Chondrocyte (in vitro differentiated cells): ENCODE data around the gene ACBD6. TPM values are rescaled to one million over a fixed set of nuclear protein-coding genes. Genes with fewer than 3 reads are reported as not detected.

Experiments
- DNase-seq: peaks from one replicate; pipeline ENCODE4 v3.0.0; 2021; ENCODE audit warnings: mixed read lengths, low spot score
- H3K27ac Mint-ChIP-seq: one replicate; pipeline ENCODE4 v1.8.0; 2021; ENCODE audit warnings: mild to moderate bottlenecking, moderate library complexity, mixed read lengths; ENCODE audit not compliant: unreplicated experiment
- H3K27me3 Mint-ChIP-seq: 2 replicates; pipeline ENCODE4 v1.8.0; 2021; ENCODE audit warnings: low read depth, mixed read lengths
- H3K36me3 Mint-ChIP-seq: 2 replicates; pipeline ENCODE4 v1.8.0; 2021; ENCODE audit warnings: low read depth, mixed read lengths
- H3K4me1 Mint-ChIP-seq: 2 replicates; pipeline ENCODE4 v1.8.0; 2021; ENCODE audit warnings: low read depth, mild to moderate bottlenecking, mixed read lengths
- H3K4me3 Mint-ChIP-seq: one replicate; pipeline ENCODE4 v1.8.0; 2021; ENCODE audit warnings: mild to moderate bottlenecking, moderate library complexity, mixed read lengths; ENCODE audit not compliant: unreplicated experiment
- H3K9me3 Mint-ChIP-seq: 2 replicates; pipeline ENCODE4 v1.8.0; 2021; ENCODE audit warnings: low read depth, mixed read lengths
- total RNA-seq: library from RNA; stranded (reverse); gene quantifications from 3 replicates; pipeline ENCODE4 v1.2.1, GENCODE V29; 2021
- TF ChIP-seq, protein P1 (sequence below): fragments of 200-600 bp; sonication (generic); IDR thresholded peaks from 2 replicates; pipeline ENCODE4 v1.5.0; 2021; ENCODE audit warnings: antibody characterized with exemption, mild to moderate bottlenecking, moderate library complexity

The ACBD6 gene
- total RNA-seq, 1 donor from 2014 or later: 43.4 TPM

GRCh38 chr1:180524915-180525714, 22.7 kb upstream of the ACBD6 start:
- H3K27ac Mint-ChIP-seq: no peak overlapping the region
- TF ChIP-seq, protein P1, sequence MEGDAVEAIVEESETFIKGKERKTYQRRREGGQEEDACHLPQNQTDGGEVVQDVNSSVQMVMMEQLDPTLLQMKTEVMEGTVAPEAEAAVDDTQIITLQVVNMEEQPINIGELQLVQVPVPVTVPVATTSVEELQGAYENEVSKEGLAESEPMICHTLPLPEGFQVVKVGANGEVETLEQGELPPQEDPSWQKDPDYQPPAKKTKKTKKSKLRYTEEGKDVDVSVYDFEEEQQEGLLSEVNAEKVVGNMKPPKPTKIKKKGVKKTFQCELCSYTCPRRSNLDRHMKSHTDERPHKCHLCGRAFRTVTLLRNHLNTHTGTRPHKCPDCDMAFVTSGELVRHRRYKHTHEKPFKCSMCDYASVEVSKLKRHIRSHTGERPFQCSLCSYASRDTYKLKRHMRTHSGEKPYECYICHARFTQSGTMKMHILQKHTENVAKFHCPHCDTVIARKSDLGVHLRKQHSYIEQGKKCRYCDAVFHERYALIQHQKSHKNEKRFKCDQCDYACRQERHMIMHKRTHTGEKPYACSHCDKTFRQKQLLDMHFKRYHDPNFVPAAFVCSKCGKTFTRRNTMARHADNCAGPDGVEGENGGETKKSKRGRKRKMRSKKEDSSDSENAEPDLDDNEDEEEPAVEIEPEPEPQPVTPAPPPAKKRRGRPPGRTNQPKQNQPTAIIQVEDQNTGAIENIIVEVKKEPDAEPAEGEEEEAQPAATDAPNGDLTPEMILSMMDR: no peak
- no peak for DNase-seq
- H3K9me3 Mint-ChIP-seq: no peaks in the 10 kb centered on the region
- no peaks in the 10 kb centered on the region for H3K36me3 Mint-ChIP-seq
- no peaks in the 10 kb centered on the region for H3K27me3 Mint-ChIP-seq
- H3K4me1 Mint-ChIP-seq: peaks cover 46% of the 10 kb centered on the region
- no peak overlapping the region for H3K4me3 Mint-ChIP-seq

GRCh38 chr1:180524160-180524914, 22.0 kb upstream of the ACBD6 start:
- H3K4me1 Mint-ChIP-seq: peaks cover 44% of the 10 kb centered on the region
- TF ChIP-seq, protein P1: no peak
- H3K27me3 Mint-ChIP-seq: no peaks in the 10 kb centered on the region
- no peak for DNase-seq
- H3K9me3 Mint-ChIP-seq: no peaks in the 10 kb centered on the region
- no peak overlapping the region for H3K4me3 Mint-ChIP-seq
- no peak overlapping the region for H3K27ac Mint-ChIP-seq
- H3K36me3 Mint-ChIP-seq: no peaks in the 10 kb centered on the region

GRCh38 chr1:180522213-180522515, 19.8 kb upstream of the ACBD6 start:
- TF ChIP-seq, protein P1: no peak
- Mint-ChIP-seq H3K27ac (no peak overlapping the region), H3K27me3 (no peaks in the 10 kb centered on the region), H3K4me1 (peaks cover 26% of the 10 kb centered on the region), H3K4me3 (no peak overlapping the region), H3K9me3 (no peaks in the 10 kb centered on the region), H3K36me3 (no peaks in the 10 kb centered on the region)
- DNase-seq: no peak

GRCh38 chr1:180521474-180522212, 19.3 kb upstream of the ACBD6 start:
- Mint-ChIP-seq H3K36me3 (no peaks in the 10 kb centered on the region), H3K27ac (no peak overlapping the region), H3K4me1 (peaks cover 24% of the 10 kb centered on the region), H3K4me3 (no peak overlapping the region), H3K27me3 (no peaks in the 10 kb centered on the region), H3K9me3 (no peaks in the 10 kb centered on the region)
- TF ChIP-seq, protein P1: no peak
- DNase-seq: no peak

GRCh38 chr1:180519846-180520245, 17.5 kb upstream of the ACBD6 start:
- Mint-ChIP-seq H3K27me3 (no peaks in the 10 kb centered on the region), H3K27ac (no peak overlapping the region), H3K36me3 (no peaks in the 10 kb centered on the region), H3K4me3 (no peak overlapping the region), H3K4me1 (peaks cover 32% of the 10 kb centered on the region), H3K9me3 (no peaks in the 10 kb centered on the region)
- DNase-seq: no peak
- TF ChIP-seq, protein P1: no peak
